A549 (cell line): ENCODE data around the gene ARHGAP31. TPM values are rescaled to one million over a fixed set of nuclear protein-coding genes. Genes with fewer than 3 reads are reported as not detected.

Experiments
- ATAC-seq, 2 experiments: fragments of 200-7000 bp in 1 of 2; fragments of >200 bp in 1 of 2; cut with Nextera tagmentation in 1 of 2; cut with Tn5 transposase in 1 of 2; 3 replicates each; pipeline versions ENCODE4 v1.8.0 to v1.9.1; 2018 to 2020; ENCODE audit warnings: mild to moderate bottlenecking in 1 of 2, moderate library complexity in 1 of 2
- CTCF ChIA-PET: fragments of 300-600 bp; sonication (Branson Sonifier 250); formaldehyde crosslinking; extraction: SDS; loops from one replicate; lab custom pipeline; 2021; ENCODE audit warnings: antibody characterized with exemption, inconsistent platforms; lab: Yijun Ruan, JAX
- POLR2A ChIA-PET: fragments of 350-600 bp; formaldehyde crosslinking; extraction: SDS; loops from one replicate; lab custom pipeline; 2021; ENCODE audit warnings: antibody characterized with exemption, inconsistent platforms; lab: Yijun Ruan, JAX
- DNase-seq, 2 experiments: peaks; one replicate each; pipeline versions ENCODE4 v3.0.0 to v3.0.0-alpha.2; 2011 to 2016; ENCODE audit warnings: low read depth in 1 of 2, low spot score in 1 of 2
- FAIRE-seq: peaks from 2 replicates; lab custom pipeline; 2011; peaks lifted over from hg19 to GRCh38; lab: Jason Lieb, UNC
- H3K27ac ChIP-seq, 2 experiments: fragments of >200 bp; sonication (Bioruptor Twin); formaldehyde crosslinking; 3 replicates each; pipeline ENCODE4 v1.5.1; 2016 to 2017
- H3K4me1 ChIP-seq: fragments of >200 bp; sonication (Bioruptor Twin); formaldehyde crosslinking; 3 replicates; pipeline ENCODE4 v1.6.1; 2016
- H3K4me2 ChIP-seq: fragments of >200 bp; sonication (Bioruptor Twin); formaldehyde crosslinking; 3 replicates; pipeline ENCODE4 v1.6.1; 2016
- H3K4me3 ChIP-seq: fragments of >200 bp; sonication (Bioruptor Twin); formaldehyde crosslinking; 3 replicates; pipeline ENCODE4 v1.5.1; 2016
- H3K9me3 ChIP-seq: fragments of >200 bp; sonication (Bioruptor Twin); formaldehyde crosslinking; 3 replicates; pipeline ENCODE4 v1.6.1; 2016
- CHD2 ChIP-seq: fragments of 150-350 bp; IDR thresholded peaks from 2 replicates; pipeline ENCODE4 v1.6.1; 2014; ENCODE audit warnings: low read length; ENCODE audit not compliant: partially characterized antibody
- CTCF ChIP-seq: fragments of >200 bp; sonication (Bioruptor Twin); formaldehyde crosslinking; IDR thresholded peaks from 3 replicates; pipeline ENCODE4 v1.5.1; 2016
- EHF ChIP-seq: fragments of 250-450 bp; sonication (Bioruptor Pico); IDR thresholded peaks from 2 replicates; pipeline ENCODE4 v1.5.0; 2020; ENCODE audit warnings: mild to moderate bottlenecking
- EP300 ChIP-seq, 2 experiments: fragments of >200 bp; sonication (Bioruptor Twin); formaldehyde crosslinking; IDR thresholded peaks; 2 replicates in 1 of 2; 3 replicates in 1 of 2; pipeline ENCODE4 v1.6.1; 2016 to 2017
- ESRRA ChIP-seq: fragments of 150-350 bp; IDR thresholded peaks from 2 replicates; pipeline ENCODE4 v1.6.1; 2014; ENCODE audit warnings: mild to moderate bottlenecking, low read length, borderline replicate concordance
- FOXS1 ChIP-seq: fragments of 250-450 bp; sonication (Bioruptor Pico); IDR thresholded peaks from 2 replicates; pipeline ENCODE4 v1.5.0; 2020; ENCODE audit warnings: mild to moderate bottlenecking, moderate library complexity
- GATA3 ChIP-seq: IDR thresholded peaks from 2 replicates; pipeline ENCODE4 v1.6.1; 2012; ENCODE audit warnings: borderline replicate concordance
- HMGXB4 ChIP-seq: fragments of 250-450 bp; sonication (Bioruptor Pico); IDR thresholded peaks from 2 replicates; pipeline ENCODE4 v1.5.0; 2021; ENCODE audit warnings: mild to moderate bottlenecking, moderate library complexity, borderline replicate concordance
- JUN ChIP-seq, 2 experiments: fragments of >200 bp; sonication (Bioruptor Twin); formaldehyde crosslinking; IDR thresholded peaks; 2 replicates in 1 of 2; 3 replicates in 1 of 2; pipeline ENCODE4 v1.6.1; 2016 to 2017
- KDM1A ChIP-seq: fragments of 200-600 bp; sonication (generic); IDR thresholded peaks from 2 replicates; pipeline ENCODE4 v1.6.1; 2016; ENCODE audit warnings: low read depth, mild to moderate bottlenecking
- KDM5A ChIP-seq: fragments of 200-600 bp; sonication (generic); IDR thresholded peaks from 2 replicates; pipeline ENCODE4 v1.6.1; 2016; ENCODE audit warnings: antibody characterized with exemption, mild to moderate bottlenecking
- MAFK ChIP-seq: fragments of 450-650 bp; IDR thresholded peaks from 2 replicates; pipeline ENCODE4 v1.6.1; 2014; ENCODE audit not compliant: partially characterized antibody
- MAZ ChIP-seq: fragments of 150-350 bp; IDR thresholded peaks from 2 replicates; pipeline ENCODE4 v1.6.1; 2014; ENCODE audit warnings: antibody characterized with exemption, low read depth, low read length, borderline replicate concordance
- NFE2L2 ChIP-seq: fragments of 150-350 bp; conservative IDR thresholded peaks from 2 replicates; pipeline ENCODE4 v1.6.1; 2014; ENCODE audit warnings: low read length
- RNF2 ChIP-seq: fragments of 200-600 bp; sonication (generic); IDR thresholded peaks from 2 replicates; pipeline ENCODE4 v1.6.1; 2016; ENCODE audit warnings: low read depth, mild to moderate bottlenecking, antibody characterized with exemption, moderate library complexity, borderline replicate concordance
- TFCP2L1 ChIP-seq: fragments of 250-450 bp; sonication (Bioruptor Pico); IDR thresholded peaks from 2 replicates; pipeline ENCODE4 v1.5.0; 2021; ENCODE audit warnings: mild to moderate bottlenecking
- USF2 ChIP-seq: fragments of 450-650 bp; IDR thresholded peaks from 2 replicates; pipeline ENCODE4 v1.6.1; 2014; ENCODE audit warnings: antibody characterized with exemption
- ZC3H11A ChIP-seq: fragments of 450-650 bp; IDR thresholded peaks from 2 replicates; pipeline ENCODE4 v1.6.1; 2014; ENCODE audit warnings: antibody characterized with exemption, mild to moderate bottlenecking
- ZFP36 ChIP-seq: fragments of 450-650 bp; IDR thresholded peaks from 2 replicates; pipeline ENCODE4 v1.6.1; 2014; ENCODE audit warnings: borderline replicate concordance; ENCODE audit not compliant: partially characterized antibody
- WGBS: methylation state at CpG from one replicate; pipeline ENCODE4 v1.1.6; 2017; ENCODE audit errors: missing lambda C conversion rate; 5-methylcytosine and 5-hydroxymethylcytosine counted together
- polyA plus RNA-seq, 4 experiments: library from polyadenylated mRNA; depleted of rRNA in 3 of 4; stranded (reverse); fragments of >200 nt; fragmentation: RNase III in 1 of 4; extraction: RNeasy Plus Mini Kit Qiagen cat#74134 plus additional on column Dnase treatment in 1 of 4; gene quantifications; 2 replicates in 3 of 4; 3 replicates in 1 of 4; pipeline ENCODE4 v1.2.3, GENCODE V29; 2011 to 2017
- TF ChIP-seq, protein P1 (sequence below): fragments of >200 bp; sonication (Bioruptor Twin); formaldehyde crosslinking; IDR thresholded peaks from 2 replicates; pipeline ENCODE4 v1.6.1; 2016

The ARHGAP31 gene
- polyA plus RNA-seq, 2 of the 4 experiments (the other 2 are of a cell fraction): 0.93 to 1.3 TPM

DNA sequence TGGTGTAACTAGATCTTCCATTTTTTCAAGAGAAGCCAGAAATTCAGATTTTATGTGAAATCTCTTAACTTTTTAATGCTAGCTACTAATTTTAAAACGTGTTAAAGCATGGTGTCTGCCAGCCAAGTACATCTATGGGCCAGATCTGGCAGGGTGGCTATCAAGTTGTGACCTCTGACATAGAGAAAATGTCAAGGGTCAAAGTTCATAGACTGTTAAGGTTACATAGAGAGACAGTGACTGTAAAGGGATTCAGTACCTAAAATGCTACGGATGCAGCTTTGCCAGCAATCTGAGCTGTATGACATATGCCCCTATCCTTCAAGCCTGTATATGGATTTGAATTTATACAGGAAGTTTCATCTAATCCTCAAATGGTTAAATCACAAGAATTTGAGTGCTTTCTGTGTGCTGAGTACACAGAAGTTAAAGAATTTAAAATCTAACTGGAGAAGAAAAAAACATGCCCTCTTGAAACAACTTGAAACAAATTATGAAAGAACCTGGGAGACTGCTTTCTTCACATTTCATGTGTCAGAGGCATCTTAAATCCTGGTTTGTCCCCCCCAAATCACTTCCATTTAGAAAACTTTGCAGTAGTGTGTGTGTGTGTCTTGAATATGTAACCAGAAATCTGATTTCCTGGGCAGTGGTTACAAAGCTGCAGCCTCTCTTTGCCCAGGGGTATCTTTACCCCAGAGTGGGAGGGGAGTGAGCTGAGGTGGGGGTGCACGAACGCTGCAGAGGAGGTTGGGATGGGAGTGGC, 895 bp upstream of the ARHGAP31 start:
- Histone ChIP-seq H3K27ac (peak overlapping the region; percentile 6 to 88; a peak in 4 of 6 replicates), H3K9me3 (peaks cover 5% of the 10 kb centered on the region; the same call in 2 of the 3 replicates), H3K4me2 (peak overlapping the region; percentile 84), H3K4me1 (peaks cover 14% of the 10 kb centered on the region), H3K4me3 (peak overlapping the region; percentile 76)
- ATAC-seq (peak; percentile 21 to 63; a peak in 4 of 6 replicates), FAIRE-seq (no peak), DNase-seq (no peak)
- TF ChIP-seq ESRRA (no peak), RNF2 (0 out of 2 replicates have a peak, but pooled peaks have one; percentile 26)
- CTCF ChIA-PET: interaction anchor here (1.1 to 9.6 kb wide), 4 partner anchors 12 to 52 kb away, joined by 3 to 59 read pairs (median 5); no protein-coding TSS in a partner anchor
- WGBS: 35% methylated on average over 4 of the region's 4 CpGs
- POLR2A ChIA-PET: interaction anchor here (1.9 to 2.0 kb wide), 2 partner anchors 29 to 205 kb away, joined by 6 to 7 read pairs; partner anchors contain the start of gene TIMMDC1

- TF ChIP-seq, protein P1, sequence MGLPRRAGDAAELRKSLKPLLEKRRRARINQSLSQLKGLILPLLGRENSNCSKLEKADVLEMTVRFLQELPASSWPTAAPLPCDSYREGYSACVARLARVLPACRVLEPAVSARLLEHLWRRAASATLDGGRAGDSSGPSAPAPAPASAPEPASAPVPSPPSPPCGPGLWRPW: no peak
- TF ChIP-seq EHF (CRISPR knock-in tag) (no peak), HMGXB4 (CRISPR knock-in tag) (no peak), JUN (IDR thresholded peaks at IDR 0.05) (no peak), CTCF (no peak)
- Histone ChIP-seq H3K4me3 (peak overlapping the region; percentile 76), H3K4me1 (peaks cover 14% of the 10 kb centered on the region), H3K27ac (peak overlapping the region; percentile 72 to 88), H3K9me3 (no peaks in the 10 kb centered on the region), H3K4me2 (peak overlapping the region; percentile 84)
- 8% methylated on average over 30 of the region's 43 CpGs for WGBS
- ATAC-seq (peak; percentile 50 to 62), FAIRE-seq (no peak), DNase-seq (peak; percentile 27 to 28)
- POLR2A ChIA-PET: interaction anchor here (1.4 to 2.8 kb wide), 5 partner anchors 10 to 203 kb away, joined by 4 to 14 read pairs (median 6); partner anchors contain the start of genes B4GALT4, TIMMDC1 and TMEM39A
- CTCF ChIA-PET: interaction anchor here (1.1 to 1.6 kb wide), 3 partner anchors 8 to 54 kb away, joined by 3 to 7 read pairs (median 5); no protein-coding TSS in a partner anchor
Measured at GRCh38 chr3:119294696-119295671, 801 bp downstream of the ARHGAP31 start.

- H3K9me3 ChIP-seq: no peaks in the 10 kb centered on the region
- ATAC-seq (no peak), FAIRE-seq (no peak), DNase-seq (no peak)
- POLR2A ChIA-PET: interaction anchor here (1.4 to 2.8 kb wide), 3 partner anchors 9 to 168 kb away, joined by 4 to 14 read pairs (median 5); partner anchors contain the start of genes B4GALT4 and TMEM39A
- peak overlapping the region; percentile 84 for H3K4me2 ChIP-seq
- peaks cover 14% of the 10 kb centered on the region for H3K4me1 ChIP-seq
- H3K4me3 ChIP-seq: no peak overlapping the region
- no peak overlapping the region; a peak in 1 of 6 replicates for H3K27ac ChIP-seq
- CTCF ChIA-PET: interaction anchor here (1.4 kb wide), 1 partner anchor 9 kb away, joined by 4 read pairs; no protein-coding TSS in a partner anchor
- 91% methylated on average over 8 of the region's 8 CpGs for WGBS
- TF ChIP-seq RNF2: no peak
- TF ChIP-seq KDM5A: no peak
- TF ChIP-seq KDM1A: no peak
- TF ChIP-seq, protein P1: no peak
- TF ChIP-seq MAZ: no peak
- TF ChIP-seq USF2: no peak
- TF ChIP-seq TFCP2L1 (CRISPR knock-in tag): no peak
- no peak for TF ChIP-seq JUN (IDR thresholded peaks at IDR 0.05)
- no peak for TF ChIP-seq ZFP36
- no peak for TF ChIP-seq GATA3
- no peak for TF ChIP-seq MAFK
- no peak for TF ChIP-seq ZC3H11A
- no peak for TF ChIP-seq CHD2
- TF ChIP-seq EP300 (IDR thresholded peaks at IDR 0.05): no peak
- no peak for TF ChIP-seq NFE2L2
- TF ChIP-seq FOXS1: no peak
Measured at GRCh38 chr3:119295816-119296726, 1.9 kb downstream of the ARHGAP31 start.
